Upper lobe of right lung (tissue), 1 donor: ENCODE measurements around the gene FBXO28. TPM values are rescaled to one million over a fixed set of nuclear protein-coding genes. Genes with fewer than 3 reads are reported as not detected.

Experiments used
- ATAC-seq: fragments of 200-7000 bp; cut with Tn5 transposase; one replicate; pipeline ENCODE4 v1.9.1; 2020; ENCODE audit warnings: mild to moderate bottlenecking, moderate library complexity
- DNase-seq: peaks from one replicate; pipeline ENCODE4 v3.0.0-alpha.2; 2020
- H3K27ac ChIP-seq: fragments of 200-600 bp; one replicate; pipeline ENCODE4 v1.8.0; 2022
- H3K27me3 ChIP-seq: fragments of 200-600 bp; one replicate; pipeline ENCODE4 v1.8.0; 2022; ENCODE audit warnings: mild to moderate bottlenecking
- H3K36me3 ChIP-seq: fragments of 200-600 bp; one replicate; pipeline ENCODE4 v1.8.0; 2022
- H3K4me1 ChIP-seq: fragments of 200-600 bp; one replicate; pipeline ENCODE4 v1.8.0; 2022
- H3K4me3 ChIP-seq: fragments of 200-600 bp; one replicate; pipeline ENCODE4 v1.8.0; 2022; ENCODE audit warnings: mild to moderate bottlenecking
- H3K9me3 ChIP-seq: fragments of 200-600 bp; one replicate; pipeline ENCODE4 v1.8.0; 2022
- intact Hi-C: fragments of 100-400 bp; cut with DNase I; formaldehyde crosslinking; loops from one replicate; pipeline ENCODE4 v1.11.0; 2022
- total RNA-seq: library from RNA; stranded (reverse); fragmentation: NEBNext Ultra II Directional; extraction: Animal tissue kit (Norgen Biotek cat#: 25700); gene quantifications from one replicate; pipeline ENCODE4 v1.2.1, GENCODE V29; 2021
- TF ChIP-seq, protein P1 (sequence below): fragments of 200-600 bp; IDR thresholded peaks from one replicate; pipeline ENCODE4 v1.8.0; 2022; ENCODE audit warnings: antibody characterized with exemption
- donor health status: DM: no; HTN: yes; CAD: no; lungs with severe emphysema.

Gene FBXO28
- total RNA-seq, 1 donor from 2014 or later = 24.9 TPM

DNA sequence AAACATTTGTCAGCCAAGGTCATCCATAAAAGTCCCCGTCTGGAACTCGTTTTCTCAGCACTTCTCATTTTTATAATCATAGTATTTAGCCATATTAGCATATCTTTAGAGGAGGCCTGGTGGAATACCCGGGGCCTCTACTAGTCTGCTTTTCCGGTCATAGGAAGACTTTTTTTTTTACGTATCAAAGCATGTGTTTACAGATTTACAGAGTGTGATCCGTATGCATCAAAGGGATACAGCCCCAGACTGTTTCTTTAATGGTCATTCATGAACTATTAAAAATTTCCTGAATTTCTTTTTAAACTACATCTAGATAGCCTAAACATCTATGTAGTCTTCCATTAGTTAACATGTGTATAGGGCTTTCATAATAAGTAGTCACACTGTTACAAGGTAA, 45.6 kb downstream of the FBXO28 start:
- H3K36me3 ChIP-seq = peaks cover 57% of the 10 kb centered on the region
- ATAC-seq = no peak
- TF ChIP-seq, protein P1, sequence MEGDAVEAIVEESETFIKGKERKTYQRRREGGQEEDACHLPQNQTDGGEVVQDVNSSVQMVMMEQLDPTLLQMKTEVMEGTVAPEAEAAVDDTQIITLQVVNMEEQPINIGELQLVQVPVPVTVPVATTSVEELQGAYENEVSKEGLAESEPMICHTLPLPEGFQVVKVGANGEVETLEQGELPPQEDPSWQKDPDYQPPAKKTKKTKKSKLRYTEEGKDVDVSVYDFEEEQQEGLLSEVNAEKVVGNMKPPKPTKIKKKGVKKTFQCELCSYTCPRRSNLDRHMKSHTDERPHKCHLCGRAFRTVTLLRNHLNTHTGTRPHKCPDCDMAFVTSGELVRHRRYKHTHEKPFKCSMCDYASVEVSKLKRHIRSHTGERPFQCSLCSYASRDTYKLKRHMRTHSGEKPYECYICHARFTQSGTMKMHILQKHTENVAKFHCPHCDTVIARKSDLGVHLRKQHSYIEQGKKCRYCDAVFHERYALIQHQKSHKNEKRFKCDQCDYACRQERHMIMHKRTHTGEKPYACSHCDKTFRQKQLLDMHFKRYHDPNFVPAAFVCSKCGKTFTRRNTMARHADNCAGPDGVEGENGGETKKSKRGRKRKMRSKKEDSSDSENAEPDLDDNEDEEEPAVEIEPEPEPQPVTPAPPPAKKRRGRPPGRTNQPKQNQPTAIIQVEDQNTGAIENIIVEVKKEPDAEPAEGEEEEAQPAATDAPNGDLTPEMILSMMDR = no peak

GRCh38 chr1:224160171-224160682, 46.3 kb downstream of the FBXO28 start:
- DNase-seq (no peak), ATAC-seq (no peak)
- no peaks in the 10 kb centered on the region for H3K9me3 ChIP-seq
- H3K4me1 ChIP-seq = no peaks in the 10 kb centered on the region
- intact Hi-C loops = no loop called here
- peaks cover 57% of the 10 kb centered on the region for H3K36me3 ChIP-seq
- H3K4me3 ChIP-seq = no peak overlapping the region
- H3K27me3 ChIP-seq = no peaks in the 10 kb centered on the region
- H3K27ac ChIP-seq = no peak overlapping the region
- TF ChIP-seq, protein P1 = no peak

More for the DNA sequence above, 45.6 kb downstream of the FBXO28 start:
- intact Hi-C loops = no loop called here
- H3K27me3 ChIP-seq = no peaks in the 10 kb centered on the region
- no peak overlapping the region for H3K27ac ChIP-seq
- DNase-seq = no peak
- H3K9me3 ChIP-seq = no peaks in the 10 kb centered on the region
- no peak overlapping the region for H3K4me3 ChIP-seq
- no peaks in the 10 kb centered on the region for H3K4me1 ChIP-seq

DNA sequence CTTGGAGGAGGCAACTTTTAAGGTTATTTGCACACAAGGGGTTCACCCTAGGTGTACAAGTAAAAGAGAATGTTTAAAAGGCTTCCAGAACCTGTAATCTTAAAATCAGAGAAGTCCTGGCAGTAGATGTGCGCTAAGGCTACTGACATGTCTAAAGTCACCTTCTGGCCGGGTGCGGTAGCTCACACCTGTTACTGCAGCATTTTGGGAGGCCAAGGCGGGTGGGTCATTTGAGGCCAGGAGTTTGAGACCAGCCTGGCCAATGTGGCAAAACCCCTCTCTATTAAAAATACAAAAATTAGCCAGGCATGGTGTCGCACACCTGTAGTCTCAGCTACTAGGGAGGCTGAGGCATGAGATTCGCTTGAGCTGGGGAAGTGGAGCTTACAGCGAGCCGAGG, 48.9 kb downstream of the FBXO28 start:
- intact Hi-C loops = no loop called here
- no peak overlapping the region for H3K4me3 ChIP-seq
- H3K27ac ChIP-seq = no peak overlapping the region
- no peaks in the 10 kb centered on the region for H3K27me3 ChIP-seq
- TF ChIP-seq, protein P1 = no peak
- no peak for ATAC-seq
- H3K9me3 ChIP-seq = no peaks in the 10 kb centered on the region
- H3K36me3 ChIP-seq = peaks cover 36% of the 10 kb centered on the region
- H3K4me1 ChIP-seq = no peaks in the 10 kb centered on the region
- DNase-seq = no peak

DNA sequence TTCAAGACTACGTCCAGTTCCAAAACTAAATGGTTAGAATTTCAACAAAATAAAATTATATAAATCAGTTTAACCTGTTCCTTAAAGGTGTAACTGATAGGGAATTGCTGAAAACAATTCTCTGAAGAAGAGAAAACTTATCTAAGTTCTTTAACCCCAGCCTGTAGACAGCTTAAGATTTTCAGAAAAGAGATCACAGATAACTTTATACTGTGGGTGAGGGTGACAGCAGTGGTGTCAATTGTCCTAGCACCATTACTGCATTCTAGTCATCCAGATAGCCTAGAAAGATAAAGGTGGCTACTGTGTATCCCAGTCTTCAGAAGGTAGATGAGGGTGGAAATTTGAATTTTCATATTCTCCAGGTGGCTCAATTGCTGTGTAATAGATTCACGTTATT, 49.4 kb downstream of the FBXO28 start:
- no peak overlapping the region for H3K27ac ChIP-seq
- ATAC-seq (no peak), DNase-seq (no peak)
- TF ChIP-seq, protein P1 = no peak
- intact Hi-C loops = no loop called here
- H3K4me3 ChIP-seq = no peak overlapping the region
- H3K36me3 ChIP-seq = peaks cover 31% of the 10 kb centered on the region
- no peaks in the 10 kb centered on the region for H3K4me1 ChIP-seq
- no peaks in the 10 kb centered on the region for H3K27me3 ChIP-seq
- H3K9me3 ChIP-seq = no peaks in the 10 kb centered on the region

DNA sequence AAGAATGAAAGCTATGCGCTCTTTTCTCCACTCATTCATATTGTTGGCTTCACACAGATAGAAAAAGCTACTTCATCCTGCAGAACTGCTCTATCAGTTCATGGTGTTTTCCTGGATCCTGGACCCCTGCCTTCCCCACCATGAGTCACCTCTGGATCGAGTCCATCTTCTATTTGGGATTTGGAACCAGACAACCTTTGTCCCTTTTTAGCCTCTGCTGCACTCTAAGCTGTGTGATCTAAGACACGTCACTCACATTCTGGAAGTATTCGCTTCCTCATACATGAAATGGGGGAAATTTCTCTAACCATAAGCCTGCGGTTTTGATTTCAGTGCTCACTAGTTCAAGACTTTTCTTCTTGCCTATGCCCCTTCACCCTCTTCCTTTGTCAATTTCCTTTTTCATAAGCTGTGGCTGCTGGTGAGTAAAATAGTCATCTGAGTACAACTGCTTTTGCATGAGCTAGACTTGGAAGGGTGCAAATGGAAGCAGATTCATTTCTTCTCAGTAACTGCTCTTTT, 55.0 kb downstream of the FBXO28 start:
- intact Hi-C loops = no loop called here
- Histone ChIP-seq H3K4me3 (no peak overlapping the region), H3K9me3 (no peaks in the 10 kb centered on the region), H3K36me3 (no peaks in the 10 kb centered on the region), H3K4me1 (no peaks in the 10 kb centered on the region), H3K27me3 (no peaks in the 10 kb centered on the region), H3K27ac (peak overlapping the region; percentile 20)
- TF ChIP-seq, protein P1 = no peak
- DNase-seq (no peak), ATAC-seq (peak; percentile 86)
